MM.1S (cell line): ENCODE data around the gene COL6A5.

Experiments used
- DNase-seq: peaks from one replicate; pipeline ENCODE4 v3.0.0-alpha.2; 2015
- H2AFZ ChIP-seq: fragments of 300-600 bp; sonication (generic); 2 replicates; pipeline ENCODE4 v1.6.0; 2016; ENCODE audit warnings: antibody characterized with exemption, low read length
- H3F3A ChIP-seq: fragments of 300-600 bp; sonication (generic); 2 replicates; pipeline ENCODE4 v1.6.1; 2016; ENCODE audit warnings: mild to moderate bottlenecking, antibody characterized with exemption, low read length, moderate library complexity, mixed read lengths; ENCODE audit not compliant: insufficient read depth
- H3K27ac ChIP-seq: fragments of 300-600 bp; sonication (generic); 2 replicates; pipeline ENCODE4 v1.5.1; 2016; ENCODE audit warnings: mild to moderate bottlenecking, low read length
- H3K27me3 ChIP-seq: fragments of 300-600 bp; sonication (generic); replicated peaks from 2 replicates; pipeline ENCODE4 v1.6.0; 2016; ENCODE audit warnings: low read length; ENCODE audit not compliant: insufficient read depth
- H3K36me3 ChIP-seq: fragments of 300-600 bp; sonication (generic); replicated peaks from 2 replicates; pipeline ENCODE4 v1.6.1; 2016; ENCODE audit warnings: mild to moderate bottlenecking, low read length, mixed read lengths; ENCODE audit not compliant: insufficient read depth
- H3K4me1 ChIP-seq: fragments of 300-600 bp; sonication (generic); 2 replicates; pipeline ENCODE4 v1.6.1; 2016; ENCODE audit warnings: low read length, mixed read lengths
- H3K4me2 ChIP-seq: fragments of 300-600 bp; sonication (generic); 2 replicates; pipeline ENCODE4 v1.6.0; 2016; ENCODE audit warnings: low read depth, low read length
- H3K4me3 ChIP-seq: fragments of 300-600 bp; sonication (generic); 2 replicates; pipeline ENCODE4 v1.5.1; 2016; ENCODE audit warnings: low read length, mixed read lengths
- H3K79me2 ChIP-seq: fragments of 300-600 bp; sonication (generic); 2 replicates; pipeline ENCODE4 v1.6.1; 2016; ENCODE audit warnings: mixed run types, low read length, mixed read lengths
- H3K9ac ChIP-seq: fragments of 300-600 bp; sonication (generic); 2 replicates; pipeline ENCODE4 v1.6.1; 2016; ENCODE audit warnings: low read length, mixed read lengths
- H3K9me2 ChIP-seq: fragments of 300-600 bp; sonication (generic); replicated peaks from 2 replicates; pipeline ENCODE4 v1.6.1; 2016; ENCODE audit warnings: mild to moderate bottlenecking, low read length, mixed read lengths; ENCODE audit not compliant: insufficient read depth
- H3K9me3 ChIP-seq: fragments of 300-600 bp; sonication (generic); replicated peaks from 2 replicates; pipeline ENCODE4 v1.6.1; 2016; ENCODE audit warnings: mild to moderate bottlenecking, low read length, mixed read lengths; ENCODE audit not compliant: insufficient read depth
- H4K20me1 ChIP-seq: fragments of 300-600 bp; sonication (generic); 2 replicates; pipeline ENCODE4 v1.6.1; 2016; ENCODE audit warnings: mild to moderate bottlenecking, low read length, moderate library complexity, mixed read lengths; ENCODE audit not compliant: insufficient read depth
- CTCF ChIP-seq: fragments of 300-600 bp; sonication (generic); IDR thresholded peaks from 2 replicates; pipeline ENCODE4 v1.5.1; 2016; ENCODE audit warnings: antibody characterized with exemption, low read length, mixed read lengths
- EZH2 ChIP-seq: fragments of 300-600 bp; sonication (generic); optimal IDR thresholded peaks from 2 replicates; pipeline ENCODE3; 2017; ENCODE audit warnings: low read depth, mild to moderate bottlenecking, antibody characterized with exemption, low read length, mixed read lengths
- EZH2phosphoT487 ChIP-seq: fragments of 300-600 bp; sonication (generic); IDR thresholded peaks from 2 replicates; pipeline ENCODE4 v1.6.1; 2018; ENCODE audit warnings: antibody characterized with exemption, low read length

The COL6A5 gene

GRCh38 chr3:130529486-130530215, 184.2 kb downstream of the COL6A5 start:
- Histone ChIP-seq H3K79me2 (no peaks in the 10 kb centered on the region), H3K36me3 (no peaks in the 10 kb centered on the region), H3K27ac (no peak overlapping the region; the same call in 1 of the 2 replicates), H3K9me2 (no peaks in the 10 kb centered on the region), H3K9me3 (no peaks in the 10 kb centered on the region), H3F3A (no peaks in the 10 kb centered on the region), H4K20me1 (no peaks in the 10 kb centered on the region), H2AFZ (peak overlapping the region; percentile 9; the same call in 1 of the 2 replicates), H3K27me3 (no peaks in the 10 kb centered on the region), H3K4me3 (no peak overlapping the region), H3K4me1 (peaks cover 13% of the 10 kb centered on the region), H3K4me2 (no peak overlapping the region), H3K9ac (no peak overlapping the region)
- peak; percentile 28 for TF ChIP-seq CTCF
- TF ChIP-seq EZH2, result no peak
- peak; percentile 71 for DNase-seq

- Histone ChIP-seq H3K27ac (no peak overlapping the region), H3K9ac (no peak overlapping the region), H3K4me3 (no peak overlapping the region), H3F3A (no peaks in the 10 kb centered on the region), H3K4me2 (no peak overlapping the region), H3K27me3 (no peaks in the 10 kb centered on the region), H4K20me1 (no peaks in the 10 kb centered on the region), H3K9me3 (no peaks in the 10 kb centered on the region), H3K4me1 (peaks cover 13% of the 10 kb centered on the region), H2AFZ (no peak overlapping the region), H3K36me3 (no peaks in the 10 kb centered on the region), H3K9me2 (no peaks in the 10 kb centered on the region), H3K79me2 (no peaks in the 10 kb centered on the region)
- DNase-seq, result no peak
- no peak for TF ChIP-seq EZH2phosphoT487
- TF ChIP-seq EZH2, result no peak
- TF ChIP-seq CTCF, result no peak
Observed at GRCh38 chr3:130533247-130533646, 187.8 kb downstream of the COL6A5 start.
